OCI-LY7 (cell line): ENCODE measurements around the gene NAT10.

Source experiments
- EZH2phosphoT487 ChIP-seq: fragments of 200-600 bp; sonication (generic); IDR thresholded peaks from 2 replicates; pipeline ENCODE4 v1.6.1; 2018; ENCODE audit warnings: low read depth, borderline replicate concordance, mild to moderate bottlenecking, mixed run types, antibody characterized with exemption, low read length, moderate library complexity, mixed read lengths
- TF ChIP-seq, protein P1 (sequence below): fragments of 200-600 bp; sonication (generic); conservative IDR thresholded peaks from 2 replicates; pipeline ENCODE4 v1.5.1; 2014; ENCODE audit warnings: mild to moderate bottlenecking, antibody characterized with exemption, low read length, moderate library complexity, mixed read lengths

GRCh38 chr11:34173050-34173449 is 67.6 kb downstream of the NAT10 start:
- TF ChIP-seq, protein P1, sequence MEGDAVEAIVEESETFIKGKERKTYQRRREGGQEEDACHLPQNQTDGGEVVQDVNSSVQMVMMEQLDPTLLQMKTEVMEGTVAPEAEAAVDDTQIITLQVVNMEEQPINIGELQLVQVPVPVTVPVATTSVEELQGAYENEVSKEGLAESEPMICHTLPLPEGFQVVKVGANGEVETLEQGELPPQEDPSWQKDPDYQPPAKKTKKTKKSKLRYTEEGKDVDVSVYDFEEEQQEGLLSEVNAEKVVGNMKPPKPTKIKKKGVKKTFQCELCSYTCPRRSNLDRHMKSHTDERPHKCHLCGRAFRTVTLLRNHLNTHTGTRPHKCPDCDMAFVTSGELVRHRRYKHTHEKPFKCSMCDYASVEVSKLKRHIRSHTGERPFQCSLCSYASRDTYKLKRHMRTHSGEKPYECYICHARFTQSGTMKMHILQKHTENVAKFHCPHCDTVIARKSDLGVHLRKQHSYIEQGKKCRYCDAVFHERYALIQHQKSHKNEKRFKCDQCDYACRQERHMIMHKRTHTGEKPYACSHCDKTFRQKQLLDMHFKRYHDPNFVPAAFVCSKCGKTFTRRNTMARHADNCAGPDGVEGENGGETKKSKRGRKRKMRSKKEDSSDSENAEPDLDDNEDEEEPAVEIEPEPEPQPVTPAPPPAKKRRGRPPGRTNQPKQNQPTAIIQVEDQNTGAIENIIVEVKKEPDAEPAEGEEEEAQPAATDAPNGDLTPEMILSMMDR, result no peak
- TF ChIP-seq EZH2phosphoT487, result no peak
